GM18868 (cell line): ENCODE data around the gene CSAD.
"Not testable (repeated sequence)": the region's sequence is repeated elsewhere in the genome, so short reads cannot be mapped to it uniquely, and the experiment has no call there.

Source experiments
- ATAC-seq: cut with Tn5 transposase; IDR thresholded peaks from one replicate; pipeline ENCODE4 v1.9.1; 2021; ENCODE audit warnings: mild to moderate bottlenecking, moderate library complexity; ENCODE audit not compliant: unreplicated experiment

CSAD gene

GRCh38 chr12:53181935-53182334, 1.2 kb upstream of the CSAD start:
- no peak for ATAC-seq

- ATAC-seq = peak; percentile 56
These were observed 363 bp upstream of the CSAD start for GRCh38 chr12:53180931-53181645.

- peak; percentile 12 for ATAC-seq
These were observed 972 bp downstream of the CSAD start for GRCh38 chr12:53179687-53180219.

GRCh38 chr12:53178803-53179202, 1.9 kb downstream of the CSAD start:
- not testable (repeated sequence) for ATAC-seq

GRCh38 chr12:53177447-53177846, 3.3 kb downstream of the CSAD start:
- not testable (repeated sequence) for ATAC-seq

- ATAC-seq = no peak
These were observed 4.0 kb downstream of the CSAD start for GRCh38 chr12:53176750-53177149.

GRCh38 chr12:53174881-53175491, 5.7 kb downstream of the CSAD start:
- ATAC-seq = no peak

GRCh38 chr12:53173085-53173715, 7.5 kb downstream of the CSAD start:
- ATAC-seq = no peak

GRCh38 chr12:53172352-53172751, 8.4 kb downstream of the CSAD start:
- no peak for ATAC-seq

- ATAC-seq = no peak
These were observed 8.9 kb downstream of the CSAD start for GRCh38 chr12:53171725-53172329.

- no peak for ATAC-seq
These were observed 9.6 kb downstream of the CSAD start for GRCh38 chr12:53170876-53171724.

- ATAC-seq = no peak
These were observed 10.5 kb downstream of the CSAD start for GRCh38 chr12:53170215-53170614.

- ATAC-seq = no peak
These were observed 11.1 kb downstream of the CSAD start for GRCh38 chr12:53169644-53170043.

- no peak for ATAC-seq
These were observed 13.9 kb downstream of the CSAD start for GRCh38 chr12:53166837-53167236.

- not testable (repeated sequence) for ATAC-seq
These were observed 17.7 kb downstream of the CSAD start for GRCh38 chr12:53163008-53163407.

GRCh38 chr12:53161119-53161911, 19.4 kb downstream of the CSAD start:
- no peak for ATAC-seq

- ATAC-seq = no peak
These were observed 20.1 kb downstream of the CSAD start for GRCh38 chr12:53160673-53161072.

- no peak for ATAC-seq
These were observed 20.7 kb downstream of the CSAD start for GRCh38 chr12:53160000-53160399.

- peak; percentile 80 for ATAC-seq
These were observed 21.4 kb downstream of the CSAD start for GRCh38 chr12:53159195-53159839.
